SU-DHL-6 (cell line): ENCODE measurements around the gene MACC1.

Experiments
- EZH2phosphoT487 ChIP-seq: fragments of 200-600 bp; sonication (generic), shearing (Covaris generic); conservative IDR thresholded peaks from 2 replicates; pipeline ENCODE4 v1.6.1; 2018; ENCODE audit warnings: mild to moderate bottlenecking, antibody characterized with exemption, low read length, moderate library complexity, mixed read lengths
- TF ChIP-seq, protein P1 (sequence below): fragments of 200-600 bp; sonication (generic); IDR thresholded peaks from one replicate; pipeline ENCODE4 v1.5.1; 2017; ENCODE audit warnings: antibody characterized with exemption, mild to moderate bottlenecking, low read length, moderate library complexity; ENCODE audit not compliant: insufficient read depth, poor library complexity, severe bottlenecking

GRCh38 chr7:20241194-20241910 is 24.2 kb upstream of the MACC1 start:
- TF ChIP-seq, protein P1, sequence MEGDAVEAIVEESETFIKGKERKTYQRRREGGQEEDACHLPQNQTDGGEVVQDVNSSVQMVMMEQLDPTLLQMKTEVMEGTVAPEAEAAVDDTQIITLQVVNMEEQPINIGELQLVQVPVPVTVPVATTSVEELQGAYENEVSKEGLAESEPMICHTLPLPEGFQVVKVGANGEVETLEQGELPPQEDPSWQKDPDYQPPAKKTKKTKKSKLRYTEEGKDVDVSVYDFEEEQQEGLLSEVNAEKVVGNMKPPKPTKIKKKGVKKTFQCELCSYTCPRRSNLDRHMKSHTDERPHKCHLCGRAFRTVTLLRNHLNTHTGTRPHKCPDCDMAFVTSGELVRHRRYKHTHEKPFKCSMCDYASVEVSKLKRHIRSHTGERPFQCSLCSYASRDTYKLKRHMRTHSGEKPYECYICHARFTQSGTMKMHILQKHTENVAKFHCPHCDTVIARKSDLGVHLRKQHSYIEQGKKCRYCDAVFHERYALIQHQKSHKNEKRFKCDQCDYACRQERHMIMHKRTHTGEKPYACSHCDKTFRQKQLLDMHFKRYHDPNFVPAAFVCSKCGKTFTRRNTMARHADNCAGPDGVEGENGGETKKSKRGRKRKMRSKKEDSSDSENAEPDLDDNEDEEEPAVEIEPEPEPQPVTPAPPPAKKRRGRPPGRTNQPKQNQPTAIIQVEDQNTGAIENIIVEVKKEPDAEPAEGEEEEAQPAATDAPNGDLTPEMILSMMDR: no peak
- TF ChIP-seq EZH2phosphoT487: no peak
